Fibroblast of skin of right biceps (primary cell): ENCODE measurements around the gene MDP1.

Source experiments
- DNase-seq: peaks from one replicate; pipeline ENCODE4 v3.0.0-alpha.2; 2013

The MDP1 gene

GRCh38 chr14:24179294-24179960 lies 36.4 kb downstream of the MDP1 start:
- DNase-seq = no peak

- DNase-seq = no peak
These were observed 37.3 kb downstream of the MDP1 start for GRCh38 chr14:24178399-24179178.

- DNase-seq = no peak
These were observed 38.0 kb downstream of the MDP1 start for GRCh38 chr14:24177891-24178290.

GRCh38 chr14:24177041-24177825 lies 38.6 kb downstream of the MDP1 start:
- no peak for DNase-seq

- no peak for DNase-seq
These were observed 39.3 kb downstream of the MDP1 start for GRCh38 chr14:24176599-24176998.

GRCh38 chr14:24172871-24173281 lies 43.0 kb downstream of the MDP1 start:
- DNase-seq = no peak

GRCh38 chr14:24172261-24172860 lies 43.5 kb downstream of the MDP1 start:
- no peak for DNase-seq

GRCh38 chr14:24171422-24172260 lies 44.2 kb downstream of the MDP1 start, which contains the start of gene REC8:
TSS of gene REC8 (plus strand) at chr14:24172080. CDS start at chr14:24172553, 473 bp downstream.
- DNase-seq = peak; percentile 86

- DNase-seq = no peak
These were observed 48.3 kb downstream of the MDP1 start for GRCh38 chr14:24167469-24168114.

GRCh38 chr14:24165785-24166184 lies 50.1 kb downstream of the MDP1 start:
- no peak for DNase-seq

- DNase-seq = no peak
These were observed 51.3 kb downstream of the MDP1 start for GRCh38 chr14:24164518-24164991.
